Upper lobe of left lung (tissue), 4 donors: ENCODE data around the gene KCNJ6.

Source experiments
- POLR2A ChIP-seq, 4 donors: fragments of 450-650 bp; IDR thresholded peaks; one replicate each; pipeline ENCODE4 v1.5.1; 2016 to 2017; ENCODE audit warnings: antibody characterized with exemption in 4 of 4, mild to moderate bottlenecking in 2 of 4
- TF ChIP-seq, protein P1 (sequence below), 6 experiments: fragments of 450-650 bp in 4 of 6; fragments of 200-600 bp in 2 of 6; sonication (generic) in 2 of 6; IDR thresholded peaks; one replicate each; pipeline ENCODE4 v1.5.1; 2016 to 2019; ENCODE audit warnings: antibody characterized with exemption in 6 of 6

GRCh38 chr21:37896788-37897187 is 19.5 kb downstream of the KCNJ6 start:
- TF ChIP-seq, protein P1, sequence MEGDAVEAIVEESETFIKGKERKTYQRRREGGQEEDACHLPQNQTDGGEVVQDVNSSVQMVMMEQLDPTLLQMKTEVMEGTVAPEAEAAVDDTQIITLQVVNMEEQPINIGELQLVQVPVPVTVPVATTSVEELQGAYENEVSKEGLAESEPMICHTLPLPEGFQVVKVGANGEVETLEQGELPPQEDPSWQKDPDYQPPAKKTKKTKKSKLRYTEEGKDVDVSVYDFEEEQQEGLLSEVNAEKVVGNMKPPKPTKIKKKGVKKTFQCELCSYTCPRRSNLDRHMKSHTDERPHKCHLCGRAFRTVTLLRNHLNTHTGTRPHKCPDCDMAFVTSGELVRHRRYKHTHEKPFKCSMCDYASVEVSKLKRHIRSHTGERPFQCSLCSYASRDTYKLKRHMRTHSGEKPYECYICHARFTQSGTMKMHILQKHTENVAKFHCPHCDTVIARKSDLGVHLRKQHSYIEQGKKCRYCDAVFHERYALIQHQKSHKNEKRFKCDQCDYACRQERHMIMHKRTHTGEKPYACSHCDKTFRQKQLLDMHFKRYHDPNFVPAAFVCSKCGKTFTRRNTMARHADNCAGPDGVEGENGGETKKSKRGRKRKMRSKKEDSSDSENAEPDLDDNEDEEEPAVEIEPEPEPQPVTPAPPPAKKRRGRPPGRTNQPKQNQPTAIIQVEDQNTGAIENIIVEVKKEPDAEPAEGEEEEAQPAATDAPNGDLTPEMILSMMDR (IDR thresholded peaks at IDR 0.05), result no peak
- no peak for TF ChIP-seq POLR2A (IDR thresholded peaks at IDR 0.05)
